HepG2 (cell line): ENCODE results near the gene ZSWIM2.

Source experiments
- CTCF ChIP-seq: sonication (generic); formaldehyde crosslinking; IDR thresholded peaks from 2 replicates; pipeline ENCODE4 v1.5.0; 2020; ENCODE audit warnings: mild to moderate bottlenecking, missing genetic modification reagents, moderate library complexity
- EP300 ChIP-seq, 3 experiments: sonication (generic) in 1 of 3; formaldehyde crosslinking in 1 of 3; IDR thresholded peaks; 2 replicates each; pipeline versions ENCODE4 v1.5.1 to v1.6.1; 2011 to 2020; ENCODE audit warnings: low read depth in 2 of 3, low read length in 2 of 3, borderline replicate concordance in 1 of 3, improper control_type of control experiment in 1 of 3, mild to moderate bottlenecking in 1 of 3, missing genetic modification reagents in 1 of 3, moderate library complexity in 1 of 3
- FOXM1 ChIP-seq: sonication (generic); formaldehyde crosslinking; IDR thresholded peaks from 2 replicates; pipeline ENCODE4 v1.5.0; 2020; ENCODE audit warnings: missing genetic modification reagents
- FUBP1 ChIP-seq: sonication (generic); formaldehyde crosslinking; IDR thresholded peaks from 2 replicates; pipeline ENCODE4 v1.5.1; 2020; ENCODE audit warnings: missing genetic modification reagents, mild to moderate bottlenecking, borderline replicate concordance
- IRF9 ChIP-seq: sonication (generic); formaldehyde crosslinking; IDR thresholded peaks from 2 replicates; pipeline ENCODE4 v1.8.0; 2022; ENCODE audit warnings: missing genetic modification reagents, mild to moderate bottlenecking, borderline replicate concordance
- MYC ChIP-seq: sonication (generic); formaldehyde crosslinking; IDR thresholded peaks from 2 replicates; pipeline ENCODE4 v1.9.0; 2021; ENCODE audit warnings: missing genetic modification reagents, borderline replicate concordance
- PITX1 ChIP-seq: sonication (generic); formaldehyde crosslinking; IDR thresholded peaks from 2 replicates; pipeline ENCODE4 v1.5.1; 2020; ENCODE audit warnings: mild to moderate bottlenecking, missing genetic modification reagents
- POLR2A ChIP-seq, 2 experiments: IDR thresholded peaks; 2 replicates each; pipeline ENCODE4 v1.6.1; 2011; ENCODE audit warnings: low read depth in 2 of 2, low read length in 2 of 2, mild to moderate bottlenecking in 1 of 2, moderate library complexity in 1 of 2; ENCODE audit not compliant: insufficient read depth in 1 of 2
- STAT6 ChIP-seq: sonication (generic); formaldehyde crosslinking; IDR thresholded peaks from 2 replicates; pipeline ENCODE4 v1.4.0; 2020; ENCODE audit warnings: missing genetic modification reagents, mild to moderate bottlenecking, borderline replicate concordance
- YY1 ChIP-seq: IDR thresholded peaks from 2 replicates; pipeline ENCODE4 v1.6.1; 2011; ENCODE audit warnings: low read length, low read depth, moderate library complexity, mild to moderate bottlenecking; ENCODE audit not compliant: insufficient read depth, insufficient replicate concordance
- ZNF678 ChIP-seq: sonication (generic); formaldehyde crosslinking; IDR thresholded peaks from 2 replicates; pipeline ENCODE4 v1.4.0; 2020; ENCODE audit warnings: mild to moderate bottlenecking, missing genetic modification reagents

GRCh38 chr2:186882511-186883071 lies 33.6 kb upstream of the ZSWIM2 start:
- TF ChIP-seq EP300 (IDR thresholded peaks at IDR 0.05; ENCODE audit: low read depth in 2 of 2, low read length in 2 of 2) (no peak), EP300 (CRISPR knock-in tag; IDR thresholded peaks at IDR 0.05; ENCODE audit: borderline replicate concordance) (no peak), PITX1 (no peak), FUBP1 (CRISPR knock-in tag) (no peak), STAT6 (CRISPR knock-in tag) (no peak), MYC (no peak), YY1 (no peak), IRF9 (CRISPR knock-in tag) (no peak), ZNF678 (CRISPR knock-in tag) (no peak), CTCF (no peak), POLR2A (IDR thresholded peaks at IDR 0.05; ENCODE audit: insufficient read depth in 1 of 2, low read depth in 2 of 2, low read length in 2 of 2) (no peak), FOXM1 (no peak)
